OCI-LY3 (cell line): Measurements from ENCODE around the gene UBQLNL.

Experiments used
- CTCF ChIP-seq: fragments of 200-600, 300-600 bp; sonication (generic); IDR thresholded peaks from 2 replicates; pipeline ENCODE4 v1.5.1; 2014; ENCODE audit warnings: antibody characterized with exemption, low read length, low read depth
- EZH2phosphoT487 ChIP-seq: fragments of 200-600 bp; shearing (Covaris generic); IDR thresholded peaks from 2 replicates; pipeline ENCODE4 v1.6.1; 2018; ENCODE audit warnings: antibody characterized with exemption, mixed run types, low read depth

- TF ChIP-seq CTCF: no peak
- no peak for TF ChIP-seq EZH2phosphoT487
Observed at GRCh38 chr11:5500393-5500801, 16.1 kb downstream of the UBQLNL start.
